ENCODE data around the gene LSS. TPM values are rescaled to one million over a fixed set of nuclear protein-coding genes. Genes with fewer than 3 reads are reported as not detected.

LSS gene
- total and polyA plus RNA-seq, 4 donors = 27.6 to 194 (median 89.3) TPM

DNA sequence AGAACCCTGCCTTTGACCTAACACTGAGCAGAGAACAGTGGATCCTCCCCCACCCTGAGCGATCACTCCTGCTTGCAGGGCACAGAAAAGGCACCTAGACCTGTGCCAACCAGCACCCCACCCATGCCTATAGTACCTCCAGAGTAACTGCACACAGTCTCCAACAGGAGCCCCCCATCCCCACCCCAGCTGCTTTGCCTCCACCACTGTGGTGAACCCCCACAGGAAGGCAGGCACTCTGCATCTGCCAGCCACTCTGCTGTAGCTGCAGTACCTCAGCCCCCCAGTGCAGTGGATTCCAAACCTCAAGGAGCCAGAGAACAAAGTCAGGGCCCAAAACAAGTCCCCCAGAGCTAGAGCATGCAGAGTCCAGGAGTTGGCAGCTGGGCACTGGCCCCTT, 55.0 kb downstream of the LSS start:
- Histone ChIP-seq H3K36me3 (ENCODE audit: control insufficient read depth in 4 of 4, insufficient read depth in 3 of 4, low read depth in 1 of 4, low read length in 3 of 4) (no peaks in the 10 kb centered on the region), H3K9ac (ENCODE audit: low read depth in 1 of 2, low read length in 2 of 2) (no peak overlapping the region), H3K4me3 (ENCODE audit: low read depth in 1 of 3, low read length in 3 of 3) (no peak overlapping the region), H3K27ac (ENCODE audit: low read depth in 1 of 2, low read length in 2 of 2) (no peak overlapping the region), H3K9me3 (ENCODE audit: control insufficient read depth in 4 of 4, low read length in 3 of 4) (peaks cover 0 to 2% (median 0%) of the 10 kb centered on the region in 4 donors), H3K27me3 (ENCODE audit: control insufficient read depth in 4 of 4, insufficient read depth in 4 of 4, low read length in 3 of 4) (no peaks in the 10 kb centered on the region), H3K4me1 (ENCODE audit: control insufficient read depth in 4 of 4, insufficient read depth in 4 of 4, low read length in 3 of 4) (no peaks in the 10 kb centered on the region)
- WGBS = 100% methylated on average over 1 of the region's 1 CpG
- DNase-seq (ENCODE audit: low spot score) = peak; percentile 27
- no peak for TF ChIP-seq EGR1 (IDR thresholded peaks at IDR 0.05; ENCODE audit: low read depth in 2 of 2)
- TF ChIP-seq JUND (IDR thresholded peaks at IDR 0.05) = no peak
- TF ChIP-seq FOXA1 (IDR thresholded peaks at IDR 0.05) = no peak
- TF ChIP-seq SP1 (IDR thresholded peaks at IDR 0.05) = no peak
- TF ChIP-seq, protein P1, sequence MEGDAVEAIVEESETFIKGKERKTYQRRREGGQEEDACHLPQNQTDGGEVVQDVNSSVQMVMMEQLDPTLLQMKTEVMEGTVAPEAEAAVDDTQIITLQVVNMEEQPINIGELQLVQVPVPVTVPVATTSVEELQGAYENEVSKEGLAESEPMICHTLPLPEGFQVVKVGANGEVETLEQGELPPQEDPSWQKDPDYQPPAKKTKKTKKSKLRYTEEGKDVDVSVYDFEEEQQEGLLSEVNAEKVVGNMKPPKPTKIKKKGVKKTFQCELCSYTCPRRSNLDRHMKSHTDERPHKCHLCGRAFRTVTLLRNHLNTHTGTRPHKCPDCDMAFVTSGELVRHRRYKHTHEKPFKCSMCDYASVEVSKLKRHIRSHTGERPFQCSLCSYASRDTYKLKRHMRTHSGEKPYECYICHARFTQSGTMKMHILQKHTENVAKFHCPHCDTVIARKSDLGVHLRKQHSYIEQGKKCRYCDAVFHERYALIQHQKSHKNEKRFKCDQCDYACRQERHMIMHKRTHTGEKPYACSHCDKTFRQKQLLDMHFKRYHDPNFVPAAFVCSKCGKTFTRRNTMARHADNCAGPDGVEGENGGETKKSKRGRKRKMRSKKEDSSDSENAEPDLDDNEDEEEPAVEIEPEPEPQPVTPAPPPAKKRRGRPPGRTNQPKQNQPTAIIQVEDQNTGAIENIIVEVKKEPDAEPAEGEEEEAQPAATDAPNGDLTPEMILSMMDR (IDR thresholded peaks at IDR 0.05; ENCODE audit: low read depth, low read length, missing input control) = no peak
- TF ChIP-seq RXRA (IDR thresholded peaks at IDR 0.05) = no peak
- TF ChIP-seq HNF4G (IDR thresholded peaks at IDR 0.05) = no peak
- no peak for TF ChIP-seq HNF4A (conservative IDR thresholded peaks at IDR 0.05)
- TF ChIP-seq, protein P2, sequence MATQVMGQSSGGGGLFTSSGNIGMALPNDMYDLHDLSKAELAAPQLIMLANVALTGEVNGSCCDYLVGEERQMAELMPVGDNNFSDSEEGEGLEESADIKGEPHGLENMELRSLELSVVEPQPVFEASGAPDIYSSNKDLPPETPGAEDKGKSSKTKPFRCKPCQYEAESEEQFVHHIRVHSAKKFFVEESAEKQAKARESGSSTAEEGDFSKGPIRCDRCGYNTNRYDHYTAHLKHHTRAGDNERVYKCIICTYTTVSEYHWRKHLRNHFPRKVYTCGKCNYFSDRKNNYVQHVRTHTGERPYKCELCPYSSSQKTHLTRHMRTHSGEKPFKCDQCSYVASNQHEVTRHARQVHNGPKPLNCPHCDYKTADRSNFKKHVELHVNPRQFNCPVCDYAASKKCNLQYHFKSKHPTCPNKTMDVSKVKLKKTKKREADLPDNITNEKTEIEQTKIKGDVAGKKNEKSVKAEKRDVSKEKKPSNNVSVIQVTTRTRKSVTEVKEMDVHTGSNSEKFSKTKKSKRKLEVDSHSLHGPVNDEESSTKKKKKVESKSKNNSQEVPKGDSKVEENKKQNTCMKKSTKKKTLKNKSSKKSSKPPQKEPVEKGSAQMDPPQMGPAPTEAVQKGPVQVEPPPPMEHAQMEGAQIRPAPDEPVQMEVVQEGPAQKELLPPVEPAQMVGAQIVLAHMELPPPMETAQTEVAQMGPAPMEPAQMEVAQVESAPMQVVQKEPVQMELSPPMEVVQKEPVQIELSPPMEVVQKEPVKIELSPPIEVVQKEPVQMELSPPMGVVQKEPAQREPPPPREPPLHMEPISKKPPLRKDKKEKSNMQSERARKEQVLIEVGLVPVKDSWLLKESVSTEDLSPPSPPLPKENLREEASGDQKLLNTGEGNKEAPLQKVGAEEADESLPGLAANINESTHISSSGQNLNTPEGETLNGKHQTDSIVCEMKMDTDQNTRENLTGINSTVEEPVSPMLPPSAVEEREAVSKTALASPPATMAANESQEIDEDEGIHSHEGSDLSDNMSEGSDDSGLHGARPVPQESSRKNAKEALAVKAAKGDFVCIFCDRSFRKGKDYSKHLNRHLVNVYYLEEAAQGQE (IDR thresholded peaks at IDR 0.05) = no peak
- TF ChIP-seq, protein P3, sequence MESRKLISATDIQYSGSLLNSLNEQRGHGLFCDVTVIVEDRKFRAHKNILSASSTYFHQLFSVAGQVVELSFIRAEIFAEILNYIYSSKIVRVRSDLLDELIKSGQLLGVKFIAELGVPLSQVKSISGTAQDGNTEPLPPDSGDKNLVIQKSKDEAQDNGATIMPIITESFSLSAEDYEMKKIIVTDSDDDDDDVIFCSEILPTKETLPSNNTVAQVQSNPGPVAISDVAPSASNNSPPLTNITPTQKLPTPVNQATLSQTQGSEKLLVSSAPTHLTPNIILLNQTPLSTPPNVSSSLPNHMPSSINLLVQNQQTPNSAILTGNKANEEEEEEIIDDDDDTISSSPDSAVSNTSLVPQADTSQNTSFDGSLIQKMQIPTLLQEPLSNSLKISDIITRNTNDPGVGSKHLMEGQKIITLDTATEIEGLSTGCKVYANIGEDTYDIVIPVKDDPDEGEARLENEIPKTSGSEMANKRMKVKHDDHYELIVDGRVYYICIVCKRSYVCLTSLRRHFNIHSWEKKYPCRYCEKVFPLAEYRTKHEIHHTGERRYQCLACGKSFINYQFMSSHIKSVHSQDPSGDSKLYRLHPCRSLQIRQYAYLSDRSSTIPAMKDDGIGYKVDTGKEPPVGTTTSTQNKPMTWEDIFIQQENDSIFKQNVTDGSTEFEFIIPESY (IDR thresholded peaks at IDR 0.05) = no peak
- TF ChIP-seq NR2F2 (IDR thresholded peaks at IDR 0.05) = no peak
- TF ChIP-seq, protein P4, sequence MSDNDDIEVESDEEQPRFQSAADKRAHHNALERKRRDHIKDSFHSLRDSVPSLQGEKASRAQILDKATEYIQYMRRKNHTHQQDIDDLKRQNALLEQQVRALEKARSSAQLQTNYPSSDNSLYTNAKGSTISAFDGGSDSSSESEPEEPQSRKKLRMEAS (IDR thresholded peaks at IDR 0.05) = no peak

DNA sequence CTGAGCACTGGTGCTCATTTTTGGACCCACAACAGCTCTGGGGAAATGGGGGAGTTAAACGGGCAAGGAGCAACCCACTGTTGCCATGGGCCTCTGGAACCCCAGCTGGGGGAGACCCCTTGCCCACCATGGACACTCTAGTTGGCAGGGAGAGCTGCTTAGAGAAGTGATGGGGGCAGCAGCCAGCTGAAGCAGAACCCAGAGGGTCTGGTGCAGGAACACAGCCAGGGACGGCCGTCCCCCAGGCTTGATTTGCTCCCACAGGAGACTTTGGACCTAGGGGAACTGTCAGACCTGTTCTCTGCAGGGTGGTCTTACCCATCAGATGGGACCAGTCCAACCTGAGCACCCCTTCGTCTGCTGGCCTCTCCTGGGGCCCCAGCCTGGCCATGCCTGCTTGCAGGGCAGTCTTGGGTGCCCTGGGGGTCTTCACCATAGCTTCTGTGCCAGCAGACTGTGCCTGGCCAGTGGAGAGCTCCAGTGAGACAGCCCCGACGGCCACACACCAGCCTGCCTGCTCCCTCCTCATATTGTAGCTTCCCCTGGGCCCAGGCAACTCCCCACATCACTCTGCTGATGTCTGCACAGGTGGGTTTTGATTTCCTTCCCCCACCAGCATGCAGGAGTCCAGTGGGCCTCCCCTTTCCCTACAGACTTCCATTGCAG, 55.6 kb downstream of the LSS start:
- Histone ChIP-seq H3K27ac (ENCODE audit: low read depth in 1 of 2, low read length in 2 of 2) (no peak overlapping the region), H3K27me3 (ENCODE audit: control insufficient read depth in 4 of 4, insufficient read depth in 4 of 4, low read length in 3 of 4) (no peaks in the 10 kb centered on the region), H3K4me1 (ENCODE audit: control insufficient read depth in 4 of 4, insufficient read depth in 4 of 4, low read length in 3 of 4) (no peaks in the 10 kb centered on the region), H3K4me3 (ENCODE audit: low read depth in 1 of 3, low read length in 3 of 3) (no peak overlapping the region), H3K9ac (ENCODE audit: low read depth in 1 of 2, low read length in 2 of 2) (no peak overlapping the region), H3K36me3 (ENCODE audit: control insufficient read depth in 4 of 4, insufficient read depth in 3 of 4, low read depth in 1 of 4, low read length in 3 of 4) (no peaks in the 10 kb centered on the region), H3K9me3 (ENCODE audit: control insufficient read depth in 4 of 4, low read length in 3 of 4) (peaks cover 0 to 2% (median 0%) of the 10 kb centered on the region in 4 donors)
- WGBS = 93% methylated on average over 6 of the region's 6 CpGs
- peak; percentile 29 for DNase-seq (ENCODE audit: low spot score)
- no peak for TF ChIP-seq NR2F2 (IDR thresholded peaks at IDR 0.05)
- no peak for TF ChIP-seq RXRA (IDR thresholded peaks at IDR 0.05)
- TF ChIP-seq RAD21 (IDR thresholded peaks at IDR 0.05) = no peak
- TF ChIP-seq FOXA2 (IDR thresholded peaks at IDR 0.05) = no peak
- TF ChIP-seq YY1 (IDR thresholded peaks at IDR 0.05) = no peak
- TF ChIP-seq, protein P2 (IDR thresholded peaks at IDR 0.05) = no peak
- TF ChIP-seq EGR1 (IDR thresholded peaks at IDR 0.05; ENCODE audit: low read depth in 2 of 2) = no peak
